GM21390 (cell line): ENCODE measurements around the gene GPRIN2.

Experiments used
- ATAC-seq: cut with Tn5 transposase; IDR thresholded peaks from one replicate; pipeline ENCODE4 v1.9.1; 2021; ENCODE audit not compliant: unreplicated experiment

The GPRIN2 gene

DNA sequence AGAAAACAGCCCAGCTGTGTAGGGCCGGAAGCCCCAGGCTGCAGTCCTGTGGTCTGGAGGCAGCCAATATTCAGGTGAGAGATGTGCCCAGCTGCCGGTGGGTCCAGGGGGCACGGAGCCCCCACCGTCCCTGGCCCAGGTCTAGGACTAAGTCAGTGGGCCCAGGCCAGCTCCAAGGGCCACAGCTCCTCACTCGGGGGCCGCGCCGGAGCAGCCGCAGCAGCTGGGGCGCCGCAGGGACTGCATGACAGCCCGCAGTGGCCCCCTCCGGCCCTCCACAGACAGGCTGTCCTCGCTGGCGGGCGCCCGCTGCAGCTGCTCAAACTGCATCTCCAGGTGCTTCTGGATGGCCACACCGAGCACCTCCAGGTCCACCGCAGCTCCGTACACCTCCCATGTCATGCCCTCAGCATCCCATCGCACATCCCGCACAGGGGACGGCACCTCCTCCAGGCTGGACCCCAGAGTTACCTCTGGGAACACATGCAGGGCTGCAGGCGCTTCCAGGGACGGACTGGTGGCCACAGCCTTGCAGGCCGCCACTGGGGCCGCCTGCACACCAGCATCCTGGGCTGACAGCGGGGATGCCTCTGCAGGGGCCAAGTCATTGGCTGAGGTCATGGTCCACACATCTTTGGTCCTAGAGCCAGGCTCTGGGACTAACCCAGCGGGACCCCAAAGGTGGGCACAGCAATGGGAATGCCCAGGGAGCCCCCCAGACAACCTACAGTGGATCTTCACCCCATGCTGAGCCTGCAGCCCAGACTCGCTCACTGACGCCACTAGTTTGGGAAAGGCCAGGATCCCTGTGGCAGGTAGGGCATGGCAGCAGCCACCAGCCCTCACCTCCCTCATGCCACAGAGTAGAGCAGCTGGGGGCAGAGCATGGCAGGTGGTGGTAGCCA lies 7.0 kb downstream of the GPRIN2 start:
- no peak for ATAC-seq

DNA sequence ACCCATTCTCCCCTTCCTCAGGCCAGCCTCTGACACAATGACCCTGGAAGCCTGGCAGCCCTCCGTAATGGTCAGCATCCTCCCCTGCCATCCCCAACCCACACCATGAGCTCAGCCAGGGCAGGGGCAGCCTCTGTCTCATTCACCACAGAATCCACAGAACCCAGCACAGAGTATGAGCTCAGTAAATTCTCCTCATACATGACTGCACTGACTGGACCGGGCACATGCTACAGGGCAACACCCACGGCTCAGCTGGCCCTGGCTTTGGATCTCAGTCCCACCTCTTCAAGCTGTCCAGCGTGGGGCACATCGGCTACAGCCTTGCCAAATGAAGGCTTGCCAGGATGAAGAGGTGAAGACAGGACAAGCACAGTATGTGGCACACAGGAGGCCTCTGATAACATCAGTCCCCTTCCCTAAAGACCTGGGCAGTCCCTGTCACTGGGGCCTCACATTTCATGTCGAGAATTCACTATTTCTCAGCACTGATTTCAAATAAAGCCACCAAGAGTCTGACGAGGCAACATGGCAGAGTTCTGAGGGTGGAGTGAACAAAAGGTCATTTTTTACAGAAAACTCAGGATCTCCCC lies 7.9 kb downstream of the GPRIN2 start:
- no peak for ATAC-seq

DNA sequence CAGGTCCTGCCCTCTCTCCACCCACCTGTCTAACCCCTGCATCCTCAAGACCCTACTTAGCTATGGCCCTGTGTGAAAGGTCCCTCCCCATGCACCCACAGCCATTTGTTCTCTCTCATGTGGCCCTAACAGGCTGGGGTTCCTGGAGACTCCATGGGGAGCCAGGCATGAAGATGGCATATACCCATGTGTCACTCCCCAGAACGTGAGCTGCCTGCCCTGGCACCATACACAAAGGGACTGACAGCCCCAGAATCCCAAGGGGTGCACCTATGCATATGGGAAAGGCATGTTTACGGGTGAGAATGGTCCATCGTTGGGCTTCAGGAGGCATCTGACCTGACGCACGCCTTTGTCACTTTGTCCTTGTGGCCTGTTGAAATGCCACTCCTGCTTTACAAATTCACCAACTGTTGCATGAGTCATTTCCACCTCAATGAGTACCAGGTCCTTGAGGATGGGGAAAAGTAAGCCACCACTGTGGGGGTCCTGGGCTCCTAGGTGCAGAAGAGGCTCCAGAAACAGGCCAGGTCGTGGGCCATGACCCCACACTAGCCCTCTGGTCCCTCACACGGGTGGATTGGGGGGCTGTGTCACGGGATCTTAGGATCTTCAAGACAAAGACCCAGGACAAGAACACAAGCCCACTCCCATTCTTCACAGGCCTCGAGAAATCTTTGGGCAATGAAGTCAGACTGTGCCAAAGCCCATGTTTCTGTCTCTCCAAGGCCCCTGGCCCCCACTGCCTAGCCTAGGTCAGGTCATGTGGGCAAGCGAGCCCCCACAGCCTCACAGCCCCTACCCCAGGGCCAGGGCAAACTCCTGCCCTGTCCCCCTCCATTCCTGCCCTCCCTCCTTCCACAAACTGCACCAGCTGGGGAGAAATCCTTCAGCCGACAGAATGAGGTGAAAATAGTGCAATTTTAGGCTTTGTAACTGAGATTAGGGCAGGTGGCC lies 8.6 kb downstream of the GPRIN2 start:
- no peak for ATAC-seq

DNA sequence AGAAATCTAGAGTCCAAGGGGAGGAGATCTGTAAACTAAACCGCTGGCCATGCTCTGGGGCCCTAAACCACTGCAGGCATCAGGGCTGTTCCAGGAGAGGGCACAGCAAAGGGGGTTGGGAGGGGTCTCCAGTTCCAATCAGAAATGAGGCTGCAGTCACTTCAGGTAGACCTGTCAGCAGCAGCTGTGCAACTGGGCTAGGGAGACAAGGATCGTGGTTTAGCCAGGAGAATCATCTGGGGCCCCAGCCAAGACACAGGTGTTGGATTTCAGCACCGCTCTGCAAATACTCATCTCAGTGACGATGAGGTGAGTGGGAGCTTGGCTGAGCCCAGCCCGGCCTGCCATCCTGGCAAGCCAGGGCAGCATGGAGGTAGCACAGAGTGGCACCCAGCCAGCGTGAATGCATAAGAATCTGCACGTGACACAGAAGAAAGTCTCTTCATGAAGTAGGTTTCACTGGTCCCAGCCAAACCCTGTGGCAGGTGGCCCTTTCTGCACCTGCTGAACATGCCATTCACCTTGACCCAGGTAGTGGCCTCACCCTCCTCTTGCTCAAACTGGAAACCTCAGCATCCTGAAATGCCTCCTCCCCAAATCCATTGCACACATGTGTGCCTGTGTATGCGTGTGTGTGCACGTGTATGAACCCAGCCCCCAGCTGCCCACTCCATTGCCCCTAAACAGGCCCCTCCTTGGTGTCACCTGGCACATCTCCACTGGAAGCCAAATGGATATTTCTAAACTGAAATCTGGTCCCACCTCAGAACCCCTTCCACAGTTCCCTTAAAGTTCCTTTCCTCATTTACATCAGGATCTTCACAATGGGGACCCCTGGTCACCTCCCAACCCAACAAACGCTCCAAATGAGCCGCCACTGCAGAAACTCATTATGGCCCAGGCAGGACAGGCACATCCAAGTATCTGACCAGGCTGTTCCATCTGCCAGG lies 9.6 kb downstream of the GPRIN2 start:
- no peak for ATAC-seq

DNA sequence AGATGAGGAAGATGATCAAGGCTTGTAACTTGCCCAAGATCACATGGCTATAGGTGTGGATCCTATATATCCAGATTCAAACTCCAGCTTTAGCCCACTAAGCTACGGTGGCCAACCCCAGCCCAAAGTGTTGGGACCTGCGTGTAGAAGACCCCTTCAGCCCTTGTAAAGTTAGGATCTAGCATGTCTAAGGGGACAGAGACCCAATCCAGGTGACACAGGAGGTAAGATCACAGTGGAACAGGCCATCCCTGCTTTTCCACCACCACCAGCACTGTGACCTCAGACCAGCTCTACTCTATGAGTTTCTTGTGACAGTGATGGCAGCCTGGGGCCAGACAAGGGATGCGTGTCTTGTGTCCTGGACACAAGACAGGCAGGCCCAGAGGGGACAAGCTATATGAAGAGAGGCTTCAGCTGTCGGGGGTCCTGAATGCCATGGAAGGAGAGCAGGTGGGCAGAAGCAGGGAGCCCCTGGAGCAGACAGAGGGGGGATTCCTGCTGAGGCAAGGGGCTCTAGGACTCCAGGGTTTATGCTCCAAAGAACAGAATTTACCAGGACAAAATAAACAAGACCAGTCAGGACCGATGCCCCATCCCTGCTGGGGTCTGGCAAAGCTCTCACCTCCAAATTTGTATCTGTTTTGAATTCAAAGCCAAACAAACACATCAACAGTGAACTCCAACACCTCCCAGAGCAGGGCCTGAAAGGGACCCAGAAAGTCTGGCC lies 10.4 kb downstream of the GPRIN2 start:
- no peak for ATAC-seq

DNA sequence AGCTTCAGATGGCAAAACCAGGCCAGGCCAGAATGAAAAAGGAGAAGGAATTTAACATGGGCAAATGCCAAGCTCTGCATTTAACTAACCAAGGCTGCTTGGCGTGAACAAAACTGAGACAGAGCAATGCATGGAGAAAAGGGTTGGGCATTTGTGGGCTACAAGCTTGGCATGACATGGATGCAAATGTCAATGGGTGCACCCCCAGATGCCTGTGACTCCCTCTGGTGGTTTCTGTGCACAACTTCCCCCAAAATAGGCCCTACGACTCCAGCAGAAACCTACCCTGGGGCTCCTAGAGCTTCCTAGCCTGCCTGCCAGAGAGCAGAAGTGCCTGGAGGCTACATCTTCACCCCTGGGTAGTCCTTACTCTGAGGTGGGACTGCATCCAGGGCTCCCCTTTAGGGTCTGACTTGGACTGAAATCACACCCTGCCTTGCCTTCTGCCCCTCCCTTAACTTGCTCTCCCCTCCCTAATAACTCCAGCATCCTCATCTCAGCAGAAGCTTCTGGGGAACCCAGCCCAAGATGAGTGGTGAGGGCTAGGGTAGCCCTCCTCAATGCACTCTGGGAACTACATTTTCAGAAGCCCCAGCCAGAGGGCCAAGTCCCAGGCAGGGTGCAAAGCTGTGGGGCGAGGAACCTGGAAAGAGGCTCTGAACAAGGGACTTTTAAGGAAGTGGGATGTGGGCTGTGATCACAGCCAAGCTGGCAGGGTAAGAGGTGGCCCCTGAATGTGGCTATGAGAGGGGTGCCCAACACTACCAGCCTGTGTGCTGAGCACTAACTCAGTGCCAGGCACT lies 11.3 kb downstream of the GPRIN2 start:
- ATAC-seq, result no peak

DNA sequence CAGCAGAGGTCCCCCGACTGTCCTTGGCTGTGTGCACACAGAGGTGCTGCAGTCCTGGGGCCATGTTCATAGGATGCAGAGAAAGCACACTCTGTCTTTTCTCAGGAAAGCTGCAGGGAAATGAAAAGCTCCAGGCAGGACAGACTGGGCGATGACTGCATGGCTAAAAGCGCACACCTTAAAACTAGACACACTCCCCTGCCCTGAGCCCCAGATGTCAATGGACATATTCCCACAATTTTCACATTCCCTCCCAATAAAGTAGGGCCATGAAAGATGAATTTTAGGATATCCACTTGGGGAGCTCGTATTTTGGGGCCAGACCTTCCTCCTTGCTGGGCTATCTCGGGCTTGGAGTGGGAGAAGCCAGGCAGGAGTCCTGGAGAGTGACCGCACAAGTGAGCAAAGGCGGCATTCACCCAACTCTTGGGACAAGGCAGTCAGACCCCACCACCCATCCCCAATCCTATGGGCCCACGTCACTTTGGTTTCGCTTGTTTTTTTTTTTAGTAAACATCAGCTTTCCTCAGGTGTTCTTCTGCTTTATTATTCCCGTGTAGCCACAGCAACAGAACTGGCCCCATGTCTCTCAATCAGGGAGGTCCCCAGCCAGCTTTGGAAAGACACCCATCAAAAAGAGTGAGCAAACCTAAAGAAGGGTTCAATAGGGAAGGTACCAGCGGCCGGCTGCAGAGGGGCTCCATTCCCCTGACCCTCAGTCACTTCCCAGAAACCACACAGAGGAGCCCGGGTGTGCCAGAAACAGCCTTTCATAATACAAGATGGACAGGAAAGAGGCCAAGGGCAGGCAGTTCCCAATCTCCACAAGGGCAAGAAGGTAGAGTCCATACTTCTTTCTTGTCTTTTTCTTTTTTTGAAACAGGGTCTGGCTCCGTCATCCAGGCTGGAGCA lies 12.7 kb downstream of the GPRIN2 start:
- ATAC-seq, result no peak

DNA sequence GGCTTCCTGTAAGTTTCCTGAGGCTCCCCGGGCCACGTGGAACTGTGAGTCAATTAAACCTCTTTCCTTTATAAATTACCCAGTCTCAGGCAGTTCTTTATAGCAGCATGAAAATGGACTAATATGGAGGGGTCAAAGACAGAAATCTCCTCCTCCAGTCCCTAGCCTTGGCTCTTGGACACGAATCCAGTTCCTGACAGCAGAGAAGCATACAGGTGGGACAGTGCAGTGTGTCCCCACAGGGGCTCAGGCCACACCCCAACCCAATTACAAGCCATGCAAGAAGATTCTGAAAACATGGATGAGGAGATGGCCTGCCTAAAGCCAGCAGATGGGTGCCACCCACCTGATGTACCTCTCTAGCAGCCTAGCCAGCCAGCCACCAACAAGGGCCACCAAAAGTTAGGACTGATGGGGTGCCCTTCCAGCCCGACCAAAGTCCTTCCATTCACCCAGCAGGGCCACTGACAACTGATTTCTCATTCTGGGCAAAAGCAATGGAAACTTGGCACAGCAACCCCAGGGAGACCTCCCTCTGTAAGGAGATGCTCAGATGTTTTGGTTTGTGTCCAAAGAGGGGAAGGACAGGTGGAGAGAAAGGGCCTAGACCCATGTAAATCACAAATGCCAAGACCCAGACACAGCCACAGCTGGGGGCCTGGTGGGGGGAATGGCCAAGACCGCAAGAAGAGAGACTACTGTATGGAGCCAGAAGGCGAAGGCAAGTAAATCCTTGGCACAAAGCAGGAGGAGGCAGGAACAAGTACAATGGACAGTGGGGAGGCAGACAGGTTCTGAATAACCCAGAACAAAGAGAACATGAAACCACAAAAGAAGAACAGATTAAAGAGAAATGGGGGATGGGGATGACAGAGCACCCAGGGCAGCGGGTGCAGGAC lies 13.6 kb downstream of the GPRIN2 start:
- no peak for ATAC-seq

DNA sequence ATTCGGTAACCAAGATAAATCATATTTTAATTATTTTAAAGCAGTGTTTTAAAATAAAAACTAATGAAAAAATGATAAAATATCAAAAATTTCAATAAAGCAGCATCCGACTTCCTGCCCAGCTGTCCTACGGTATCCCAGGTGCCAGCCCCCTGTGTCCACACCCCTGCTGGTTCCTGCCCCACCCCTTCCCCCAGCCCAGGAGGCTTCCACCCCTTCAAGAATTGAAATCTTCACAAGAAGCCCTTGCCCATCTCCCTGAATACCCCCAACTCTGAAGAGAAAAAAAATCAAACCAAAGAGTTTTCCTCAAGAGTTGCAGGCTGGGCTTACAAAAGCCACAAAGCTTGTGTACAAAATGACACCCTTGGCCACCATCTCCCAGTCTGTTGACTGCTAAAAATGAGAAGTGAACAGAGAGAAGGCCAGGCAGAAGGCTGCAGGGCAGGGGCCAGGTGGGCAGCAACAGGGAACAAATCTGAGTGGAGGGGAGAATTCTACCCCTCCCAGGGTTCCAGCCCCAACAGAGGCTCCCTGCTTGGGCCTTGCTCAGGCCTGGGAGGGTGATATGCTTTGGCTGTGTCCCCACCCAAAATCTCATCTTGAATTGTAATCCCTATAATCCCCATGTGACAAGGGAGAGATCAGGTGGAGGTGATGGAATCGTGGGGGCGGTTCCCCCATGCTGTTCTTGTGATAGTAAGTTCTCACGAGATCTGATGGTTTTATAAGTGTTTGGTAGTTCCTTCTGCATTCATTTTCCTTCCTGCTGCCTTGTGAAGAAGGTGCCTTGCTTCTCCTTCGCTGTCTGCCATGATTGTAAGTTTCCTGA lies 14.5 kb downstream of the GPRIN2 start:
- no peak for ATAC-seq

DNA sequence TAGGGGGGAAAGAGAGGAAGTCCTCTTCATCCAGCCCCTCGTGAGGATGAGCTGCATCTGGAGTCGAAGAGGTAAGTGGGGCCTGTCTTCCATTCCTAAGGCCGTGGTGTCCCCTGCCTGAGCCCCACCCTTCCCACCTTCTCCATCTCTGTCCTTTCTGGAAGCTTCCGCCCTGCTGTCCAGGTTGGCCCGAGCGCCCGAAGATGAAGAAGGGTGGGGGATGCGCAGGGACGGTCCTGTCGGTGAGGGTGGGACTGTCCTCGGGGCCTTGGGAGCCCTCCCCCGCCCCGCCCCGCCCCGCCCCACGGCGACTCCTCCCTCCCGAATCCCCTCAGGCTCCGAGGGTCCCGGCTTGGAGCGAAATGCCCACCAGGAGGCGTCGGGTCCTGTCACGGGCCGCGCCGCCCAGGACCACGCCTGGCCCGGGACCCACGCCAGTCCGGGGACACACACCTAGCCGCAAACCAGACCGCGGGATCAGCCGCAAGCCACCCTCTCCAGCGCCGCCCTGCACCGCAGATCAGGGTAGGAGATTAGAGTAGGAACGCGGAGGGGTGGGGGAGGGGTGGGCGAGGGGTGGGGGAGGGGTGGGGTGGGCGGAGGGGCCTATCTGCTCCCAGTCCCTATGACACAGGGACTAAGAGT lies 15.3 kb downstream of the GPRIN2 start:
- ATAC-seq, result no peak

DNA sequence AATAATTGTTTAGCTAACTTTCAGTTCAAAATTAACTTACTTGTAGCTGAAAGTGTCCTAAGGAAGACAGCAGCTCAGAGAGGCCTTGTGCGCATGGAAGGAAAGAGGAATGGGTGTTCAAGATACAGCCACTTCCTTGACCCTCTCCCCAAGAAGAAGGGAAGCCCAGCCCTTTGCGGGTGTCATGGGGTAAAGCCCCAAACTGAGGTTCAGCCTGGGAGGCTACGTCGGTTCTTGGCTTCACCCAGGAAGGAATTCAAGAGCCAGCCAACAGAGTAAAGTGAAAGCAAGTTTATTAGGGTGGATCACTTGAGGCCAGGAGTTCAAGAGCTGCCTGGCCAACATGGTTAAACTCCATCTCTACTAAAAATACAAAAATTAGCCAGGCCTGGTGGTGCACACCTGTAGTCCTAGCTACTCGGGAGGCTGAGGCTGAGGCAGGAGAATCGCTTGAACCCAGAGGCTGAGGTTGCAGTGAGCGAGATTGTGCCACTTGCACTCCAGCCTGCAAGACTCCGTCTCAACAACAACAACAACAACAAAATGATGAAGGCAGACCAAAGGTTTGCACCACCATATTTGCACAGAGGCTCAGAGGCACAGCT lies 15.9 kb downstream of the GPRIN2 start:
- no peak for ATAC-seq

DNA sequence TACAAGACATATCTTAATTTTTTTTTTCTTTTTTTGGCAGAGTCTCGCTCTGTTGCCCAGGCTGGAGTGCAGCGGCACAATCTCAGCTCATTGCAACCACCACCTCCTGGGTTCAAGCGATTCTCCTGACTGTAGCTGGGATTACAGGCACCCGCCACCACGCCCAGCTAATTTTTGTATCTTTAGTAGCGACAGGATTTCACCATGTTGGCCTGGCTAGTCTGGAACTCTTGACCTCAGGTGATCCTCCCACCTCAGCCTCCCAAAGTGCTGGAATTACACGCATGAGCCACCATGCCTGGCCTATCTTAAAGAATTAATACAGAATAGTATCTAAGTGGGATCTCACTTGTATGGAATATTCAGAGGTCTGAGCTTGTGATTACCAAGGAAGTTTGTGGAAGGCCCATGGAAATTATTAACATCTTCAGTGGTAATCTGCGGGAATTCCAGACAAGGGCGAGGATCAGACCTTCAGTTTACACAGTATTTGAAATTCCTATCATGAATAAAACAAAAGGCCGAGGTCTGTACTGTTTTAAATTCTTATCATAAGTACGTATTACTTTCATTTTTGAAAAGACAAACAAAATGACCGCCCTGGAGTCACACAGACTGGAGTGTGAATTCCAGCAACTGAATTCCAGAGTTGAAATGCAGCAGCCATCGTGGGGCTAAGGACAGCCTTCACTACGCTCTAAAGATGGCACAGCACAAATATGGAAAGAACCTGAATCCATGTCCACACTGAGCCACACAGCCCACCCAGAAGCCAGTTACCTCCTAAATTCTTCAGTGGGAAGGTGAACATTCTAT lies 16.7 kb downstream of the GPRIN2 start:
- no peak for ATAC-seq

DNA sequence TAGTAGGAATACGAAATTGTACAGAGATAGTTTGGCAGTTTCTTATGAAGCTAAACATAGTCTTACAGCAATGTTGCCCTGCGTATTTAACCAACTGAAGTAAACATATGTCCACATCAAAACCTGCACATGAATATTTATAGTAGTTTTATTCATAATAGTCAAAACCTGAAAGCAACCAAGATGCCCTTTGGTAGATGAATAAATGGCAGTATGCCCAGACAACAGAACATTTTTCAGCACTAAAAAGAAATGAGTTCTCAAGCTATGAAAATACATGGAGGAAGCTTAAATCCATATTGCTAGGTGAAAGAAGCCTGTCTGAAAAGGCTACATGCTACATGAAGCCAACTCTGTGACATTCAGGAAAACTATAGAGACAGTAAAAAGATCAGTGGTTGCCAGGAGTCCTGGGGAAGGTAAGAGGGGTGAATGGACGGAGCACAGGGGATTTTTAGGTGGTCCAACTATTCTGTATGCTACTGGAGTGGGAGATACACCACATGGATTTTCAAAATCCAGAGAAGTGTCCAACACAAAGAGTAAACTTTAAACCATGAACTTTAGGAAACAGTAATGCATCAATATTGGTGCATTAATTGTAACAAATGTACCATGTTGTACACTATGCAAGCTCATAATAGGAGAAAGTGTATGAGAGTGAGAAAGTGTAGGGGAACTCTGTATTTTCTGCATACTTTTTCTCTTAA lies 17.6 kb downstream of the GPRIN2 start:
- no peak for ATAC-seq

DNA sequence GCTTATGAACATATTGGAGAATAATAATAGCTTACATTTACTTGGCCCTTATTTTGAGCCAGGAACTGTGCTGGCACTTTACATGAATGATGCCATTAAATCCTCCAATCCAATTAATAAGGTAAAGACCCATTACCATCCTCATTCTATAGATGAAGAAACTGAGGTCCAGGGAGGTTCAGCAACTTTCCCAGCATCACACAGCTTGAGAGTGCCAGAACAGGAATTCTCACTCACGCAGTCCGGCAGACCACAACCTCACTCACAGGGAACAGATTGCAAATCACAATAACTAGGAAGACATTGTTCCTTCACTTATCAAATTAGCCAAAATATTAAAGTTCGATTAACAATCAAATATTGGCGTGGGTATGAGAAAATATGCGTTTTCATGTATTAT lies 18.3 kb downstream of the GPRIN2 start:
- no peak for ATAC-seq
